Spleen (tissue), 11 donors: Measurements from ENCODE around the gene HOXC10. TPM values are rescaled to one million over a fixed set of nuclear protein-coding genes. Genes with fewer than 3 reads are reported as not detected.
A peak's percentile ranks its signal among the peaks of the same experiment; 100 is the strongest.

Experiments
- DNase-seq: peaks from one replicate; pipeline ENCODE4 v3.0.0-alpha.2; 2020
- H3K27ac ChIP-seq, 8 donors: fragments of 200-600 bp; sonication (generic) in 7 of 8; 1 replicate in 4 of 8; 2 replicates in 4 of 8; pipeline versions ENCODE4 v1.5.0 to v1.8.0; 2016 to 2021; ENCODE audit warnings: inconsistent platforms in 4 of 8, mild to moderate bottlenecking in 4 of 8, moderate library complexity in 1 of 8
- H3K27me3 ChIP-seq, 7 donors: fragments of 200-600 bp; sonication (generic) in 6 of 7; replicated peaks in 1 of 7; 1 replicate in 4 of 7; 2 replicates in 3 of 7; pipeline versions ENCODE4 v1.5.0 to v1.8.0; 2016 to 2021; ENCODE audit warnings: inconsistent platforms in 3 of 7, mild to moderate bottlenecking in 1 of 7
- H3K36me3 ChIP-seq, 6 donors: fragments of 200-600 bp; sonication (generic) in 5 of 6; 1 replicate in 4 of 6; 2 replicates in 2 of 6; pipeline versions ENCODE4 v1.5.0 to v1.8.0; 2016 to 2021; ENCODE audit warnings: inconsistent platforms in 2 of 6
- H3K4me1 ChIP-seq, 6 donors: fragments of 200-600 bp; sonication (generic) in 5 of 6; 1 replicate in 3 of 6; 2 replicates in 3 of 6; pipeline versions ENCODE4 v1.5.0 to v1.8.0; 2016 to 2021; ENCODE audit warnings: inconsistent platforms in 3 of 6
- H3K4me3 ChIP-seq, 8 donors: fragments of 200-600 bp; sonication (generic) in 7 of 8; 1 replicate in 4 of 8; 2 replicates in 4 of 8; pipeline versions ENCODE4 v1.5.0 to v1.8.0; 2016 to 2021; ENCODE audit warnings: inconsistent platforms in 4 of 8, mild to moderate bottlenecking in 4 of 8, moderate library complexity in 2 of 8
- H3K9me3 ChIP-seq, 8 donors: fragments of 200-600 bp; sonication (generic) in 7 of 8; 1 replicate in 4 of 8; 2 replicates in 4 of 8; pipeline versions ENCODE4 v1.5.0 to v1.8.0; 2016 to 2021; ENCODE audit warnings: inconsistent platforms in 4 of 8
- CTCF ChIP-seq, 11 experiments: fragments of 200-600 bp in 7 of 11; fragments of 450-650 bp in 4 of 11; sonication (generic) in 4 of 11; IDR thresholded peaks in 8 of 11; conservative IDR thresholded peaks in 3 of 11; 1 replicate in 7 of 11; 2 replicates in 4 of 11; pipeline versions ENCODE4 v1.4.0 to v1.8.0; 2016 to 2021; ENCODE audit warnings: antibody characterized with exemption in 11 of 11, inconsistent platforms in 4 of 11, mild to moderate bottlenecking in 1 of 11
- POLR2A ChIP-seq, 3 donors: fragments of 450-650 bp; IDR thresholded peaks; one replicate each; pipeline ENCODE4 v1.5.1; 2017; ENCODE audit warnings: antibody characterized with exemption in 3 of 3, mild to moderate bottlenecking in 1 of 3
- POLR2AphosphoS5 ChIP-seq, 3 donors: sonication (generic); formaldehyde crosslinking; IDR thresholded peaks; one replicate each; pipeline ENCODE4 v1.5.1; 2017; ENCODE audit warnings: antibody characterized with exemption in 3 of 3
- WGBS, 5 donors: extraction: QIAGEN DNeasy Blood & Tissue Kit in 3 of 5; methylation state at CpG; one replicate each; pipeline versions ENCODE4 v1.1.5 to v1.1.7; 2013 to 2018; 5-methylcytosine and 5-hydroxymethylcytosine counted together
- intact Hi-C: fragments of 100-400 bp; cut with DNase I; formaldehyde crosslinking; loops from one replicate; pipeline ENCODE4 v1.15.0; 2023; ENCODE audit warnings: low total_unique reads
- polyA plus RNA-seq, 3 donors: library from polyadenylated mRNA; stranded (reverse); fragments of 200-250 nt; gene quantifications; one replicate each; pipeline ENCODE4 v1.2.1, GENCODE V29; 2013
- total RNA-seq, 7 donors: library from RNA; depleted of rRNA in 3 of 7; stranded (reverse); fragments of >200 nt in 3 of 7; fragmentation: NEBNext Ultra II Directional in 4 of 7; extraction: Animal tissue kit (Norgen Biotek cat#: 25700) in 4 of 7; gene quantifications; one replicate each; pipeline versions ENCODE4 v1.1.0 to v1.2.1, GENCODE V29; 2016 to 2021
- donor health status: healthy with polysubstance abuse.
- donor health status: DM: no; HTN: no; CAD: no; lungs with moderate emphysema.
- donor health status: DM: no; HTN: no; CAD: no.
- donor health status: Bipolar disorder and iron deficiency.
- donor health status: healthy.
- donor health status: DM: no; HTN: no; CAD: no.
- donor health status: DM: yes; HTN: yes; CAD: no.

HOXC10 gene
- total and polyA plus RNA-seq, 10 donors, result not detected

DNA sequence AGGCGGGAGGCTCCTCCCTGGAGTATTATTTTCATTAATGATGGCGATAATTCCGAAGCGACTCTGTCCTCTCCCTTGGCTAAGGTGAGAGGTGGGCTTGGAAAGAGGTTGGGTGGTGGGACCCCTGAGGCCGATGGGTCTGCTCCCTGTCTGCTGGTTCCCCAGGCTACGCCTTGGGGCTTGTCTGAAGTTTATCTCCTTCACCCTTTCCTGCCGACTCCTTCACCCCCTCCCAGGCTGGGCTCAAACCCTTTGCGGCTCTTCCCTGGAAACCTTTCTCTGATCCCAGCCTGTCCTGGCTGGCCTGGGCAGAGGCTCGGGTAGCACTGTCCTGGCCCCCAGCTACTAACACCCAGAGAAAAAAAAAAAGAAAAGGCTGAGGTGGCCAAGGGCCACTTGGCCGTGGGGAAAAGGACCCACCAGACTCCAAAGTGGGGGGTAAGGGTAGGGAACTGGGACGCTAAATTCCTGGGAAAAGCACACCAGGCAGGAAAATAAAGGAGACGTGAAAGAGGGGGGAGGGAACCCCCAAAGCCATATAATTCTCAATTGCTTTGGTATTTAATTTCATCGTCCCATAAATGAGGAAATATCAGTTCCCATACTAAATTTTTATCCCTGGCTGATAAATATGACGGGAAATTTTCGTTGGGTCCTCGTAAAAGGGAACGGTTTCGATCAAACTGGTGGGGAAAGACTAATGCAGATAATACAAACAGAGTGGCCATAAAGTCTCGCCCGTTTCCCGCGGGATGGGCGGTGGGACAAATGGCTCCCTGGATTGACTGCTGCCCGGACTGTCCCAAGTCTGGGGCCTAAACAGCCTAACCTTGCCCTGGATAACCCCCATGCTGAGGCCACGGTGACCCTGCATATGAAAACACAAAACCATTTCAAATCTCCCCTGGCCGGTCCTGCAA lies 2.0 kb upstream of the HOXC10 start:
- 10 to 17% (median 14%) methylated on average over 25 to 26 of the region's 26 CpGs for WGBS, 5 donors
- DNase-seq, result no peak
- no peak overlapping the region for H3K4me3 ChIP-seq
- intact Hi-C loops, result no loop called here
- H3K4me1 ChIP-seq, result peaks cover 12 to 40% (median 23%) of the 10 kb centered on the region in 6 donors
- H3K27me3 ChIP-seq, result peaks cover 29 to 100% (median 99%) of the 10 kb centered on the region in 7 donors
- no peaks in the 10 kb centered on the region for H3K36me3 ChIP-seq
- TF ChIP-seq POLR2A (IDR thresholded peaks at IDR 0.05) (no peak), POLR2AphosphoS5 (IDR thresholded peaks at IDR 0.05) (no peak), CTCF (IDR thresholded peaks at IDR 0.05 in 8 of 11, conservative IDR thresholded peaks at IDR 0.05 in 3 of 11) (no peak)
- no peak overlapping the region for H3K27ac ChIP-seq
- peaks cover 0 to 12% (median 0%) of the 10 kb centered on the region in 8 donors for H3K9me3 ChIP-seq

DNA sequence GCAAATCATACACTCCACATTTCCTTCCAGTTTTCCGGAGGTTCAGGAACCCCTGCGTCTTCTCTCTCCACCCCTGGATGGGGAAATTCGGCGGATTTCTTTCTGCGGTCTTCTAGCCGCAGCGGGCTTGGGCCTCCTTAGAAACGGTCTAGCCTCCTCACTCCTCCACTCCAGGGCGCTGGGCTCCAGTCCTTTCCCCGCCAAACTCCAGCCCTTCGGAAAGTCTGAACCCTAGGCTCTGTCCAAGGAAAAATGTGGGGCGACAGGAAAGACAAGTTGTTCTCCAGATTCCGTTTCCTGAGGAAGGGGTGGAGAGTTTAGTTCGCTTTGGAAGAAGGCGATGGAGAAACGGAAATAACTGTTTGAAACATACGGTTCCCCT lies 1.4 kb upstream of the HOXC10 start:
- Histone ChIP-seq H3K27me3 (peaks cover 33 to 100% (median 99%) of the 10 kb centered on the region in 7 donors), H3K27ac (no peak overlapping the region), H3K36me3 (no peaks in the 10 kb centered on the region), H3K4me1 (peaks cover 12 to 37% (median 23%) of the 10 kb centered on the region in 6 donors), H3K4me3 (no peak overlapping the region), H3K9me3 (peaks cover 0 to 12% (median 0%) of the 10 kb centered on the region in 8 donors)
- DNase-seq, result no peak
- intact Hi-C loops, result no loop called here
- WGBS, 5 donors, result 2 to 5% (median 4%) methylated on average over 17 of the region's 17 CpGs
- TF ChIP-seq CTCF (IDR thresholded peaks at IDR 0.05 in 8 of 11, conservative IDR thresholded peaks at IDR 0.05 in 3 of 11) (no peak), POLR2AphosphoS5 (IDR thresholded peaks at IDR 0.05) (no peak), POLR2A (IDR thresholded peaks at IDR 0.05) (no peak)

GRCh38 chr12:53983950-53984572 lies 885 bp upstream of the HOXC10 start:
- H3K9me3 ChIP-seq, result peaks cover 0 to 12% (median 0%) of the 10 kb centered on the region in 8 donors
- H3K27me3 ChIP-seq, result peaks cover 34 to 100% (median 99%) of the 10 kb centered on the region in 7 donors
- peaks cover 13 to 40% (median 26%) of the 10 kb centered on the region in 6 donors for H3K4me1 ChIP-seq
- peak overlapping the region in 1 of 8 donors; percentile 4 for H3K4me3 ChIP-seq
- 3 to 6% (median 5%) methylated on average over 26 to 30 of the region's 30 CpGs for WGBS, 5 donors
- H3K36me3 ChIP-seq, result no peaks in the 10 kb centered on the region
- intact Hi-C loops, result no loop called here
- TF ChIP-seq CTCF (IDR thresholded peaks at IDR 0.05 in 8 of 11, conservative IDR thresholded peaks at IDR 0.05 in 3 of 11) (no peak), POLR2A (IDR thresholded peaks at IDR 0.05) (no peak), POLR2AphosphoS5 (IDR thresholded peaks at IDR 0.05) (no peak)
- H3K27ac ChIP-seq, result no peak overlapping the region
- no peak for DNase-seq

DNA sequence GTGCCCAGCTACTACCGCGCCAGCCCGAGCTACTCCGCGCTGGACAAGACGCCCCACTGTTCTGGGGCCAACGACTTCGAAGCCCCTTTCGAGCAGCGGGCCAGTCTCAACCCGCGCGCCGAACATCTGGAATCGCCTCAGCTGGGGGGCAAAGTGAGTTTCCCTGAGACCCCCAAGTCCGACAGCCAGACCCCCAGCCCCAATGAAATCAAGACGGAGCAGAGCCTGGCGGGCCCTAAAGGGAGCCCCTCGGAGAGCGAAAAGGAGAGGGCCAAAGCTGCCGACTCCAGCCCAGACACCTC lies 697 bp downstream of the HOXC10 start:
- Histone ChIP-seq H3K27me3 (peaks cover 31 to 100% (median 100%) of the 10 kb centered on the region in 7 donors), H3K4me3 (peak overlapping the region in 3 of 8 donors; percentile 9 to 53 (median 16)), H3K27ac (no peak overlapping the region), H3K36me3 (no peaks in the 10 kb centered on the region), H3K9me3 (peaks cover 0 to 12% (median 0%) of the 10 kb centered on the region in 8 donors), H3K4me1 (peaks cover 13 to 48% (median 33%) of the 10 kb centered on the region in 6 donors)
- DNase-seq, result no peak
- intact Hi-C loops, result no loop called here
- 0 to 12% (median 9%) methylated on average over 2 to 21 of the region's 21 CpGs for WGBS, 5 donors
- TF ChIP-seq CTCF (IDR thresholded peaks at IDR 0.05 in 8 of 11, conservative IDR thresholded peaks at IDR 0.05 in 3 of 11) (no peak), POLR2AphosphoS5 (IDR thresholded peaks at IDR 0.05) (no peak), POLR2A (IDR thresholded peaks at IDR 0.05) (no peak)
